ENCODE measurements around the gene RELN. TPM values are rescaled to one million over a fixed set of nuclear protein-coding genes. Genes with fewer than 3 reads are reported as not detected.
A peak's percentile ranks its signal among the peaks of the same experiment; 100 is the strongest.

Gene RELN
- total and polyA plus RNA-seq, 2 of the 13 experiments (the other 11 are each of a cell fraction or from before 2014, with no cell fraction given): 315 to 332 TPM

- ATAC-seq (no peak), DNase-seq (ENCODE audit: low spot score) (no peak), FAIRE-seq (no peak)
- no peak overlapping the region for H2AFZ ChIP-seq (ENCODE audit: low read length)
- H3K9me3 ChIP-seq (ENCODE audit: low read length): no peaks in the 10 kb centered on the region
- peaks cover 22% of the 10 kb centered on the region for H3K4me1 ChIP-seq (ENCODE audit: insufficient read depth, low read length)
- intact Hi-C loops (cut with micrococcal nuclease; ENCODE audit: unreplicated experiment): no loop called here
- no peak overlapping the region for H3K9ac ChIP-seq (ENCODE audit: insufficient read depth, low read depth, low read length)
- H3K79me2 ChIP-seq (ENCODE audit: insufficient read depth, low read length): peaks cover 16% of the 10 kb centered on the region
- TF ChIP-seq SMC3 (IDR thresholded peaks at IDR 0.05; ENCODE audit: low read length): no peak
- TF ChIP-seq ZFP1 (CRISPR knock-in tag; IDR thresholded peaks at IDR 0.05): no peak
- peak; percentile 90 for TF ChIP-seq RBM22 (optimal IDR thresholded peaks at IDR 0.05; ENCODE audit: low read length)
- TF ChIP-seq LBX2 (CRISPR knock-in tag; IDR thresholded peaks at IDR 0.05; ENCODE audit: borderline replicate concordance): no peak
- no peak for TF ChIP-seq DR1 (CRISPR knock-in tag; IDR thresholded peaks at IDR 0.05)
- TF ChIP-seq ZNF644 (CRISPR knock-in tag; IDR thresholded peaks at IDR 0.05; ENCODE audit: low read depth): no peak
- no peak overlapping the region for H3K27ac ChIP-seq (ENCODE audit: extremely low read length, insufficient read depth, low read length)
- CTCF ChIA-PET (ENCODE audit: low intra/inter-chr PET ratio, low total read pairs): no interaction called here
- no peak overlapping the region for H3K4me3 ChIP-seq (replicated peaks in 1 of 3; ENCODE audit: insufficient read depth in 1 of 3, low read depth in 2 of 3, low read length in 3 of 3)
- in situ Hi-C loops (cut with HindIII; ENCODE audit: extremely low pct_ligation_motif_present, low pct_unique_long_range_greater_than_20kb): no loop called here
- H4K20me1 ChIP-seq (ENCODE audit: insufficient read depth, low read length): peaks cover 14% of the 10 kb centered on the region
- whole genome bisulfite sequencing (ENCODE audit: low lambda C conversion rate): 60% methylated on average over 2 of the region's 2 CpGs
- H3K27me3 ChIP-seq (ENCODE audit: control insufficient read depth in 1 of 2, insufficient read depth in 2 of 2, low read length in 2 of 2): no peaks in the 10 kb centered on the region
- H3K36me3 ChIP-seq (replicated peaks in 1 of 2; ENCODE audit: control insufficient read depth in 1 of 2, insufficient read depth in 2 of 2, low read length in 2 of 2): no peaks in the 10 kb centered on the region; a peak in 1 of 5 replicates
- POLR2A ChIA-PET: no interaction called here
- no TSS peak for BruUV-seq (replicated peaks)
- no peak overlapping the region for H3K4me2 ChIP-seq (ENCODE audit: low read depth, low read length)
Observed at GRCh38 chr7:103867874-103868273, 121.6 kb downstream of the RELN start.

- POLR2A ChIA-PET: no interaction called here
- peak; percentile 97 for ATAC-seq
- FAIRE-seq: no peak
- Histone ChIP-seq H3K36me3 (replicated peaks in 1 of 2; ENCODE audit: control insufficient read depth in 1 of 2, insufficient read depth in 2 of 2, low read length in 2 of 2) (no peaks in the 10 kb centered on the region; a peak in 1 of 5 replicates), H3K27me3 (ENCODE audit: control insufficient read depth in 1 of 2, insufficient read depth in 2 of 2, low read length in 2 of 2) (no peaks in the 10 kb centered on the region), H3K9ac (ENCODE audit: insufficient read depth, low read depth, low read length) (no peak overlapping the region), H3K9me3 (ENCODE audit: low read length) (no peaks in the 10 kb centered on the region), H3K4me2 (ENCODE audit: low read depth, low read length) (peak overlapping the region; percentile 14; the same call in 1 of the 2 replicates), H3K79me2 (ENCODE audit: insufficient read depth, low read length) (peaks cover 16% of the 10 kb centered on the region), H3K4me1 (ENCODE audit: insufficient read depth, low read length) (peaks cover 22% of the 10 kb centered on the region), H3K27ac (ENCODE audit: extremely low read length, insufficient read depth, low read length) (no peak overlapping the region), H3K4me3 (replicated peaks in 1 of 3; ENCODE audit: insufficient read depth in 1 of 3, low read depth in 2 of 3, low read length in 3 of 3) (0 out of 6 replicates have a peak overlapping the region, but pooled peaks of 1 of the 3 experiments have one; percentile 3), H2AFZ (ENCODE audit: low read length) (no peak overlapping the region), H4K20me1 (ENCODE audit: insufficient read depth, low read length) (peaks cover 14% of the 10 kb centered on the region)
- CTCF ChIA-PET (ENCODE audit: low intra/inter-chr PET ratio, low total read pairs): no interaction called here
- peak; percentile 71 for DNase-seq (ENCODE audit: low spot score)
- in situ Hi-C loops (cut with HindIII; ENCODE audit: extremely low pct_ligation_motif_present, low pct_unique_long_range_greater_than_20kb): no loop called here
- intact Hi-C loops (cut with micrococcal nuclease; ENCODE audit: unreplicated experiment): no loop called here
- BruUV-seq (replicated peaks): no TSS peak
- WGBS (ENCODE audit: low lambda C conversion rate): 5% methylated on average over 4 of the region's 4 CpGs
- TF ChIP-seq SIX1 (CRISPR knock-in tag; IDR thresholded peaks at IDR 0.05; ENCODE audit: borderline replicate concordance) (peak; percentile 100), ZNF776 (CRISPR knock-in tag; IDR thresholded peaks at IDR 0.05) (no peak), SKI (IDR thresholded peaks at IDR 0.05; ENCODE audit: partially characterized antibody) (no peak), ZNF660 (CRISPR knock-in tag; IDR thresholded peaks at IDR 0.05; ENCODE audit: borderline replicate concordance, low read depth) (no peak), ZBTB43 (CRISPR knock-in tag; conservative IDR thresholded peaks at IDR 0.05) (no peak), SNAI1 (CRISPR knock-in tag; IDR thresholded peaks at IDR 0.05; ENCODE audit: borderline replicate concordance) (no peak), RARA (CRISPR knock-in tag; IDR thresholded peaks at IDR 0.05) (0 out of 2 replicates have a peak, but pooled peaks have one; percentile 10), ZNF747 (CRISPR knock-in tag; IDR thresholded peaks at IDR 0.05; ENCODE audit: borderline replicate concordance) (no peak), SMAD9 (CRISPR knock-in tag; IDR thresholded peaks at IDR 0.05) (no peak), NAIF1 (CRISPR knock-in tag; IDR thresholded peaks at IDR 0.05; ENCODE audit: borderline replicate concordance) (0 out of 2 replicates have a peak, but pooled peaks have one; percentile 32), ZBTB7A (CRISPR knock-in tag; IDR thresholded peaks at IDR 0.05) (no peak), ESRRA (CRISPR knock-in tag; IDR thresholded peaks at IDR 0.05; ENCODE audit: low read depth) (no peak), FOXO1 (CRISPR knock-in tag; IDR thresholded peaks at IDR 0.05) (peak; percentile 19; the same call in 1 of the 2 replicates), HNRNPL (IDR thresholded peaks at IDR 0.05; ENCODE audit: low read depth, low read length) (no peak), CCDC6 (CRISPR knock-in tag; IDR thresholded peaks at IDR 0.05) (no peak)
Observed at GRCh38 chr7:103866919-103867318, 122.5 kb downstream of the RELN start.
